ENCODE results near the gene TMEM219.

TMEM219 gene

GRCh38 chr16:29983420-29984136 lies 21.7 kb downstream of the TMEM219 start:
- DNase-seq = no peak

- DNase-seq = no peak
Observed at GRCh38 chr16:29984137-29984763, 22.4 kb downstream of the TMEM219 start.

DNA sequence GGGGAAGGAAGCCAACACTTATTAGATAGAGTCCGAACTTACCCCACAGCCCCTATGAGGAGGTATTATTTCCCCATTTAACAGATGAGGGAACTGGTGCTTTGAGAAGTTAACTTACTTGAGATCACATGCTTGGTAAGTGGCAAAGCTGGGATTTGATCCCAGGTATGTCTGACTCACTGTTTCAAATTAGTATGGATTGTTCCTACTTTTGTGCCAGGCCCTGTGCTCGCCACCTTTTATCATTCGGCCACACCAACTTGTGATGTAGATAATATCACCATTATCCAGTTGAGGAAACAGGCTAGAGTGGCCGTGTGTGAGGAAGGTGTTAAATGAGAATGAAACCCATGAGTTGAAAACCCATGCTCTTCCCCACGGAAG lies 22.9 kb downstream of the TMEM219 start:
- no peak for DNase-seq

- DNase-seq = no peak
Observed at GRCh38 chr16:29985271-29985811, 23.5 kb downstream of the TMEM219 start.

- DNase-seq = no peak
Observed at GRCh38 chr16:29986231-29986630, 24.4 kb downstream of the TMEM219 start.

GRCh38 chr16:29986931-29987330 lies 25.1 kb downstream of the TMEM219 start:
- no peak for DNase-seq

GRCh38 chr16:29987371-29988085 lies 25.6 kb downstream of the TMEM219 start:
- DNase-seq = no peak

GRCh38 chr16:29988346-29989075 lies 26.6 kb downstream of the TMEM219 start:
- DNase-seq = no peak

DNA sequence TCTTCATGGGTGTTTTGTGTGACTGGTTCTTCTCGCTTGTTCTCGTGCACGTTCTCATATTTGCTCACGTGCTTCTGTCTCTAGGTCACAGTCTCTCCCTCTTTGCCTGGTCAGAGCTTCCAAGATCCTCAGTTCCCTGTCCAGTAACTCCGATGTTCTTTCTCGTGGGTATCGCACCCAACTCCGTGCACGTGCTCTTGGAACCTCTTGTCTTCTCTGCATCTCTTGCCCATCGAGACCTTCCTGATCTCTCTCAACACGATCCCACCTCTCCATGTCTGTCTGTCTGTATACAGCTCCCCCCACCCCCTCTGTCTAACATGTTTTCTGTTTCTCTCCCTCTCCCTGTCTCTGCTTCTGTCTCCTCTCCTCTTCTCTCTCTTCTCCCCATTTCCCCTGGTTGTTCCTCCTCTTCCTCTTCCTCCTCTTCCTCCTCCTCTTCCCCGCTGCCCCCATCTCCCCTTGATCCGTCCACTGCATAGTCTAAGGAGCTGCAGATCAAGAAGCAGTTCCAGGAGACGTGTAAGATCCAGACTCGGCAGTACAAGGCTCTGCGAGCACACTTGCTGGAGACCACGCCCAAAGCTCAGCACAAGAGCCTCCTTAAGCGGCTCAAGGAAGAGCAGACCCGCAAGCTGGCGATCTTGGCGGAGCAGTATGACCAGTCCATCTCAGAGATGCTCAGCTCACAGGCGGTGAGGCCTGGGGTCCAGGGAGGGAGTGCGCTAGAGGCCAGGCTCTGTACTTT lies 27.4 kb downstream of the TMEM219 start:
- DNase-seq = no peak

DNA sequence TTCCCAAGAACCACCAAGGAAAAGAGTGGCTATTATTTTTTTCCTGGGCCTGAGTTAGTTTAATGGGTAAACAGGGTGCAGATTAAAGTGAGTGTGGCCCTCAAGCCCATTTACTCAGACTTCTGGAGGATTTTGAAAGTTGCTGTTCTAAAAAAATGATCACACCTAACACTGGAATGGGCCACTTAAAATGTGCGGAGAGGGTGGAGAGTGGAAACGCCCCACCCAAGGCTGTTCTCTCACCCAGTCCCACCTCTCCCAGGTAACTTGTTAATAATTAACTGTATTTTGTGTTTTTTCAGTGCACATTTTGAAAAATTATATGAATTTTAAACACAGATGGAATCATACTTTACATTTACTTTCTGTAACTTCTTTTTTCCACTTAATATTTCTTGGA lies 28.2 kb downstream of the TMEM219 start:
- DNase-seq = no peak

GRCh38 chr16:29990883-29991570 lies 29.1 kb downstream of the TMEM219 start:
- no peak for DNase-seq

- DNase-seq = no peak
Observed at GRCh38 chr16:29991571-29991904, 29.7 kb downstream of the TMEM219 start.

GRCh38 chr16:29992344-29992967 lies 30.6 kb downstream of the TMEM219 start:
- no peak for DNase-seq

DNA sequence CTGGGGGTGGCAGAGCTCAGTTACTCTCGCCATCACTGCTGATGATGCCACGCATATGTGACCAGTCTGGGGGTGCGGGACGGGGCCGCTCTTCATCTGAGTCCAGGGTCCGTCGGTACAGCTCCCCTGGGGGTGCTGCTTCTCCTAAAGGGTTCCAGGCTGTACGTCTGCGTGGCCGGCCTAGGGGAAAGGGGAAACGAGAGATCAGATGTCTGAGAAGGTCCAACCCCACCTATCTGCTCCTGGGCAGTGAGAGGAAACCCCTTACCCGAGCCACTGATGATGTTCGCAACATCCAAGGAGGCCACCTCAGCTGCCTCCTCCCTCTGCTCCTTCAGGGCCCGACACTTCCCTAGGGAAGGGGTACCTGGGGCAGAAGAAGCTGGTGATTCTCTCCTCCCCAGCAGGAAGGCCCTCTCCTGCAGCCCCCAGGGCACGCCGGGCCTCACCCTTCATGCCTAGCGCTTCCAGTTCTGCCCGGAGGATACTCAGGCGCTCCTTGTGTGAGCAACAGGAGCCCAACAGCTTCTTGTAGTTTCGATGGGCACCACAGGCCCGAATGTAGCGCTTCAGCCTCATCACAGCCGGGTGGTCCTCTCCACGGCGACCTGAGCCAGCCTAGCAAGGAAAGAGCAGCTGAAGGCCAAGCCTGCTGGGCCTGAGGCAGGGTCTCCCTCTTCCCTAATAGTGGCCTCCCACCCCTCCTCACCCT lies 31.5 kb downstream of the TMEM219 start:
- DNase-seq = no peak

- DNase-seq = no peak
Observed at GRCh38 chr16:29993903-29994599, 32.2 kb downstream of the TMEM219 start.

DNA sequence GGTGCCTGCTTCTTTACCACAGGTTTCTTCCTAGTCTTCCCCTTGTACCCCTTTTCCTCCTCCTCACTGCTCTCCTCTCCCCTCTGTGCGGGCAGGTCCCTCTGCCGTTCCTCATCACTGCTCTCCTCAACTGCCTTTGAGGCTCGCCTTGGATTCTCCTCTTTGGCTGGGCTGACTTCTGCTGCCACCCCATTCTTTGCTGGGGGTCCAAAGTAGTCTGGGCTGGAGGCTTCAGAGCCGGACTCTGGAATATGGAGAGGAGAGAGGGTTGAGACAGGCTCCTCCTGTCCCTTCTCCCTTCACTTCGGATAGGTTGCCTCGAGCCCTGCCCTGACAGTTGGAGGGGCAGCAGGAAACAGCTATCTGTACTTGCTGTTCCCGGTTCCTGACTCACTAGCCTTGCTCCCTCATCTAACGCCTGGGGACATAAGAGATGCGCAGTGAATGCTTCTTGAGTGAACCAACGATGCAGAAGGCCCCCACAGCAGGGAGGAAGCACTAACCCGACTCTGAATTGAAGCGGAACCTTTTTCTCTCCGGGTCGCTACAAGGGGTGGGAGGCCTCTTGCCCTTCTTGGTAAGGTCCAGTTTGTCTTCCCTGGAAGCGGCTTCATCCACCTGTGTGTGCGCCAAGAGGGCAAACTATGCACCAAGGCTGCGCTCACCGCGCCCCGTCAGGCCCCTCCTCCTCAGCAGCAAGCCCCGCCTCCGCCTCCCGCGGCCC lies 32.9 kb downstream of the TMEM219 start:
- DNase-seq = peak; percentile 71

GRCh38 chr16:29995324-29995910 lies 33.5 kb downstream of the TMEM219 start, which contains the start of gene HIRIP3:
Gene HIRIP3, minus strand, starts transcription at chr16:29995617. Its CDS starts 12 bp downstream, at chr16:29995605.
- peak; percentile 96 for DNase-seq

GRCh38 chr16:29995911-29996765 lies 34.3 kb downstream of the TMEM219 start, which contains the start of gene INO80E:
Gene INO80E, plus strand, starts transcription at chr16:29996241. Its CDS starts 70 bp downstream, at chr16:29996311.
- DNase-seq = peak; percentile 99

All from hematopoietic multipotent progenitor cell treated with erythropoietin and hydrocortisone succinate and interleukin-3 and kit ligand, for 4 days (in vitro differentiated cells).